NCI-H1694 treated with DMSO at 0.1 percent for 48 hours (cell line): Measurements from ENCODE around the gene MYO15B.

Source experiments
- DNase-seq: peaks from one replicate; lab custom pipeline; 2025; lab: John Stamatoyannopoulos, UW

Gene MYO15B

GRCh38 chr17:75587675-75588595, at the start of gene MYO15B:
TSS of gene MYO15B (plus strand) at chr17:75587800. CDS start at chr17:75588058, 258 bp downstream.
- DNase-seq, result no peak

- DNase-seq, result no peak
Observed at GRCh38 chr17:75539967-75540729, 47.5 kb upstream of the MYO15B start.

GRCh38 chr17:75540923-75541503, 46.6 kb upstream of the MYO15B start:
- no peak for DNase-seq

GRCh38 chr17:75542229-75542628, 45.4 kb upstream of the MYO15B start:
- no peak for DNase-seq

- DNase-seq, result no peak
Observed at GRCh38 chr17:75542728-75543336, 44.8 kb upstream of the MYO15B start.

GRCh38 chr17:75544250-75544649, 43.4 kb upstream of the MYO15B start:
- DNase-seq, result no peak

GRCh38 chr17:75546181-75546580, 41.4 kb upstream of the MYO15B start:
- DNase-seq, result no peak

- DNase-seq, result no peak
Observed at GRCh38 chr17:75547091-75547490, 40.5 kb upstream of the MYO15B start.

- no peak for DNase-seq
Observed at GRCh38 chr17:75548813-75549212, 38.8 kb upstream of the MYO15B start.

GRCh38 chr17:75549246-75550138, 38.1 kb upstream of the MYO15B start:
- DNase-seq, result no peak

- no peak for DNase-seq
Observed at GRCh38 chr17:75550139-75550465, 37.5 kb upstream of the MYO15B start.

- DNase-seq, result no peak
Observed at GRCh38 chr17:75551266-75551665, 36.3 kb upstream of the MYO15B start.

- no peak for DNase-seq
Observed at GRCh38 chr17:75552425-75553294, 34.9 kb upstream of the MYO15B start.

GRCh38 chr17:75553295-75554110, 34.1 kb upstream of the MYO15B start:
- no peak for DNase-seq

GRCh38 chr17:75555679-75556153, 31.9 kb upstream of the MYO15B start:
- DNase-seq, result no peak

GRCh38 chr17:75557075-75557851, 30.3 kb upstream of the MYO15B start:
- DNase-seq, result no peak

- DNase-seq, result no peak
Observed at GRCh38 chr17:75557852-75558665, 29.5 kb upstream of the MYO15B start.
